Measurements from ENCODE around the gene PTPRN2. TPM values are rescaled to one million over a fixed set of nuclear protein-coding genes. Genes with fewer than 3 reads are reported as not detected.
A peak's percentile ranks its signal among the peaks of the same experiment; 100 is the strongest.

Gene PTPRN2
- total RNA-seq, 1 experiment from 2014 or later: 2.1 TPM

DNA sequence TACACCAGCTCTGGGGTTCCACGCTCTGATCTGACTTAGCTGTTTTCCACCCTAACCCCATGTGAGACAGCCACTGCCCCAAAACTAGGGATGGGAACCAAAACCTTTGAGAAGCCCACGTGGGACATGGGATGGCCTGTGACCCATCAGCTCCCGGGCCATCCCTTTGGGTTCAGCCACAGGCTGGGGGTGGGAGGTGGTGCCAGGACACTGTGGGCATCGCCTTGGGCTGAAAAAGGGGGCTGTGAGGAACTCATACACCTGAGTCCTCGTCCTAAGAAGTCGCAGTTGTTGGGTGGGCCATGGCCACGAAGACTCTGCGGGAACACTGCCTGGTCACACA, 871.7 kb downstream of the PTPRN2 start:
- Histone ChIP-seq H3K9me2 (ENCODE audit: insufficient read depth) (no peaks in the 10 kb centered on the region), H3K4me1 (ENCODE audit: control insufficient read depth in 1 of 2, insufficient read depth in 2 of 2, low read length in 2 of 2) (no peaks in the 10 kb centered on the region), H3K79me2 (ENCODE audit: insufficient read depth, low read length) (no peaks in the 10 kb centered on the region), H3K27me3 (ENCODE audit: insufficient read depth, low read length) (no peaks in the 10 kb centered on the region), H3K36me3 (ENCODE audit: control insufficient read depth in 1 of 2, insufficient read depth in 2 of 2, low read length in 2 of 2) (no peaks in the 10 kb centered on the region), H3K9ac (ENCODE audit: low read length) (no peak overlapping the region), H3K4me2 (ENCODE audit: low read length) (no peak overlapping the region), H4K20me1 (ENCODE audit: insufficient read depth) (no peaks in the 10 kb centered on the region), H3K4me3 (replicated peaks in 1 of 2; ENCODE audit: low read depth in 1 of 2, low read length in 2 of 2) (no peak overlapping the region), H3K9me3 (ENCODE audit: control insufficient read depth in 1 of 2, insufficient read depth in 1 of 2, low read depth in 1 of 2, low read length in 2 of 2) (no peaks in the 10 kb centered on the region), H2AFZ (ENCODE audit: low read depth, low read length, poor library complexity, severe bottlenecking) (no peak overlapping the region), H3K27ac (ENCODE audit: low read depth, low read length) (no peak overlapping the region)
- ChIA-PET CTCF (no interaction called here), RAD21 (ENCODE audit: low non-redundant PET in 1 of 2, low total read pairs in 2 of 2, uncharacterized antibody in 2 of 2, unreplicated experiment in 2 of 2) (no interaction called here), POLR2A (no interaction called here)
- ATAC-seq (no peak), DNase-seq (ENCODE audit: low read depth, low spot score) (no peak)
- BruUV-seq (replicated peaks): no TSS peak
- TF ChIP-seq YY1 (IDR thresholded peaks at IDR 0.05; ENCODE audit: extremely low read depth, insufficient replicate concordance, low read depth, low read length): no peak
- TF ChIP-seq CEBPB (IDR thresholded peaks at IDR 0.05; ENCODE audit: low read depth): no peak
- no peak for TF ChIP-seq EZH2phosphoT487 (IDR thresholded peaks at IDR 0.05; ENCODE audit: borderline replicate concordance)
- no peak for TF ChIP-seq CBX3 (IDR thresholded peaks at IDR 0.05; ENCODE audit: low read depth)
- TF ChIP-seq POLR2A (IDR thresholded peaks at IDR 0.05; ENCODE audit: borderline replicate concordance, extremely low read depth, insufficient read depth, insufficient read length): no peak
- intact Hi-C loops (cut with micrococcal nuclease): no loop called here

DNA sequence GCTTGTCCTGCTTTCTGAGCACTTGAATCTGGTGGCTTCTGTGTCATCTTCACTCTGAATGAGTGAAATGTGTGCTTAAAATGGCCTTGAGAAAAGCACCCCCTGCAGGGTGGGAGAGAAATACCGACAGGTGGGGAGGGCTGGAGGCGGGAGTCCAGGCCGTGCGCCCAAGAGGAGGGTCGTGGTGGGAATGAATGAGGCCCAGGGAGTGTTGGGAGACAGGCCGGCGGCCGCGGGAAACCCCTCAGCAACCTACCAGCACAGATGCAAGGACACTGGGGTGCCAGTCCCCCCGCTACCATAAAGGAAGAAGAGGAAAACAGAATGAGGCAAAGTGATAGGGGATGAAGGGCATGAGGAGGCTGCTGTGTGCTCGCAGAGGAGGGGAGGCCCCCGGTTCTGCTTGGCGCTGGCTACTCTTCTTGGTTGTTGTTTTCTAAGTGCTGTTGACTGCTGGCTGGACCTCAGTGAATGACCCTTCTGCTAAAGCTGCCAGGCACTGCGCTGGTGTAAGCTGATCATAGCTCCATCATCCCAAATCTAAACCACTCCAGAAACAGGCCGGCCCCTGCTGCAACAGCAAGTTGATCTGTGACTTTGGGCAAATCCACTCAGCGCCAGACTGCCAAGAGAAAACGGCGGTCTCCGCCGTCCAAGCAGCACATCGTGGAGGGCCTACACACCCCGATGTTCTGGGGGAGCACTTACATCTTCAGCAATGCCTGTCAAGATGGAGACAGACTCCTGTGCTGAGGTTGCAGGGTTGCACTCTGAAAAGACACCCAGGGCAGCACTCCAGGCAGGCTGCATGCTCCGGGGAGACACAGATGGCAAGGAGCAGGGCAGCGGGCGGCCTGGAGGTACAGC, 872.3 kb downstream of the PTPRN2 start:
- ATAC-seq: peak; percentile 27; the same call in 1 of the 2 replicates
- DNase-seq (ENCODE audit: low read depth, low spot score): no peak
- Histone ChIP-seq H3K27me3 (ENCODE audit: insufficient read depth, low read length) (no peaks in the 10 kb centered on the region), H3K27ac (ENCODE audit: low read depth, low read length) (no peak overlapping the region), H2AFZ (ENCODE audit: low read depth, low read length, poor library complexity, severe bottlenecking) (no peak overlapping the region), H3K9ac (ENCODE audit: low read length) (no peak overlapping the region), H3K4me1 (ENCODE audit: control insufficient read depth in 1 of 2, insufficient read depth in 2 of 2, low read length in 2 of 2) (no peaks in the 10 kb centered on the region), H3K4me2 (ENCODE audit: low read length) (no peak overlapping the region), H3K79me2 (ENCODE audit: insufficient read depth, low read length) (no peaks in the 10 kb centered on the region), H3K4me3 (replicated peaks in 1 of 2; ENCODE audit: low read depth in 1 of 2, low read length in 2 of 2) (no peak overlapping the region), H3K9me2 (ENCODE audit: insufficient read depth) (no peaks in the 10 kb centered on the region), H3K36me3 (ENCODE audit: control insufficient read depth in 1 of 2, insufficient read depth in 2 of 2, low read length in 2 of 2) (no peaks in the 10 kb centered on the region), H4K20me1 (ENCODE audit: insufficient read depth) (no peaks in the 10 kb centered on the region), H3K9me3 (ENCODE audit: control insufficient read depth in 1 of 2, insufficient read depth in 1 of 2, low read depth in 1 of 2, low read length in 2 of 2) (no peaks in the 10 kb centered on the region)
- TF ChIP-seq, protein P1, sequence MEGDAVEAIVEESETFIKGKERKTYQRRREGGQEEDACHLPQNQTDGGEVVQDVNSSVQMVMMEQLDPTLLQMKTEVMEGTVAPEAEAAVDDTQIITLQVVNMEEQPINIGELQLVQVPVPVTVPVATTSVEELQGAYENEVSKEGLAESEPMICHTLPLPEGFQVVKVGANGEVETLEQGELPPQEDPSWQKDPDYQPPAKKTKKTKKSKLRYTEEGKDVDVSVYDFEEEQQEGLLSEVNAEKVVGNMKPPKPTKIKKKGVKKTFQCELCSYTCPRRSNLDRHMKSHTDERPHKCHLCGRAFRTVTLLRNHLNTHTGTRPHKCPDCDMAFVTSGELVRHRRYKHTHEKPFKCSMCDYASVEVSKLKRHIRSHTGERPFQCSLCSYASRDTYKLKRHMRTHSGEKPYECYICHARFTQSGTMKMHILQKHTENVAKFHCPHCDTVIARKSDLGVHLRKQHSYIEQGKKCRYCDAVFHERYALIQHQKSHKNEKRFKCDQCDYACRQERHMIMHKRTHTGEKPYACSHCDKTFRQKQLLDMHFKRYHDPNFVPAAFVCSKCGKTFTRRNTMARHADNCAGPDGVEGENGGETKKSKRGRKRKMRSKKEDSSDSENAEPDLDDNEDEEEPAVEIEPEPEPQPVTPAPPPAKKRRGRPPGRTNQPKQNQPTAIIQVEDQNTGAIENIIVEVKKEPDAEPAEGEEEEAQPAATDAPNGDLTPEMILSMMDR (IDR thresholded peaks at IDR 0.05 in 2 of 3, conservative IDR thresholded peaks at IDR 0.05 in 1 of 3; ENCODE audit: borderline replicate concordance in 1 of 3, insufficient read depth in 1 of 3, low read depth in 2 of 3, low read length in 2 of 3): 0 out of 6 replicates have a peak, but pooled peaks of 1 of the 3 experiments have one; percentile 7
- no peak for TF ChIP-seq MAX (IDR thresholded peaks at IDR 0.05)
- TF ChIP-seq, protein P2, sequence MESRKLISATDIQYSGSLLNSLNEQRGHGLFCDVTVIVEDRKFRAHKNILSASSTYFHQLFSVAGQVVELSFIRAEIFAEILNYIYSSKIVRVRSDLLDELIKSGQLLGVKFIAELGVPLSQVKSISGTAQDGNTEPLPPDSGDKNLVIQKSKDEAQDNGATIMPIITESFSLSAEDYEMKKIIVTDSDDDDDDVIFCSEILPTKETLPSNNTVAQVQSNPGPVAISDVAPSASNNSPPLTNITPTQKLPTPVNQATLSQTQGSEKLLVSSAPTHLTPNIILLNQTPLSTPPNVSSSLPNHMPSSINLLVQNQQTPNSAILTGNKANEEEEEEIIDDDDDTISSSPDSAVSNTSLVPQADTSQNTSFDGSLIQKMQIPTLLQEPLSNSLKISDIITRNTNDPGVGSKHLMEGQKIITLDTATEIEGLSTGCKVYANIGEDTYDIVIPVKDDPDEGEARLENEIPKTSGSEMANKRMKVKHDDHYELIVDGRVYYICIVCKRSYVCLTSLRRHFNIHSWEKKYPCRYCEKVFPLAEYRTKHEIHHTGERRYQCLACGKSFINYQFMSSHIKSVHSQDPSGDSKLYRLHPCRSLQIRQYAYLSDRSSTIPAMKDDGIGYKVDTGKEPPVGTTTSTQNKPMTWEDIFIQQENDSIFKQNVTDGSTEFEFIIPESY (IDR thresholded peaks at IDR 0.05; ENCODE audit: extremely low read depth, insufficient replicate concordance, low read length): no peak
- TF ChIP-seq POLR2AphosphoS5 (IDR thresholded peaks at IDR 0.05; ENCODE audit: low read depth, low read length): no peak
- peak; percentile 28; the same call in 1 of the 2 replicates for TF ChIP-seq RAD21 (IDR thresholded peaks at IDR 0.05; ENCODE audit: low read depth)
- no peak for TF ChIP-seq EZH2phosphoT487 (IDR thresholded peaks at IDR 0.05; ENCODE audit: borderline replicate concordance)
- ChIA-PET POLR2A (no interaction called here), CTCF (no interaction called here), RAD21 (ENCODE audit: low non-redundant PET in 1 of 2, low total read pairs in 2 of 2, uncharacterized antibody in 2 of 2, unreplicated experiment in 2 of 2) (no interaction called here)
- BruUV-seq (replicated peaks): no TSS peak
- intact Hi-C loops (cut with micrococcal nuclease): no loop called here
